ENCODE data around the gene LAT.
"Not testable (repeated sequence)": the region's sequence is repeated elsewhere in the genome, so short reads cannot be mapped to it uniquely, and the experiment has no call there.

Gene LAT

GRCh38 chr16:28984619-28985135 is at the start of gene LAT:
TSS of gene LAT (plus strand) at chr16:28985052. CDS start at chr16:28985418, 366 bp downstream.
- no peak for DNase-seq

GRCh38 chr16:28935346-28935745 is 49.5 kb upstream of the LAT start:
- no peak for DNase-seq

- DNase-seq = no peak
Observed at GRCh38 chr16:28935924-28936783, 48.7 kb upstream of the LAT start.

- DNase-seq = no peak
Observed at GRCh38 chr16:28936784-28937155, 48.1 kb upstream of the LAT start.

- DNase-seq = no peak
Observed at GRCh38 chr16:28937222-28937876, 47.5 kb upstream of the LAT start.

- no peak for DNase-seq
Observed at GRCh38 chr16:28938721-28939120, 46.1 kb upstream of the LAT start.

- not testable (repeated sequence) for DNase-seq
Observed at GRCh38 chr16:28939825-28940224, 45.0 kb upstream of the LAT start.

- no peak for DNase-seq
Observed at GRCh38 chr16:28943281-28943680, 41.6 kb upstream of the LAT start.

GRCh38 chr16:28946681-28947080 is 38.2 kb upstream of the LAT start:
- DNase-seq = no peak

- DNase-seq = peak; percentile 100
Observed at GRCh38 chr16:28950648-28951409, 34.0 kb upstream of the LAT start, which contains the start of gene NFATC2IP. TSS of gene NFATC2IP (plus strand) at chr16:28950937. CDS start at chr16:28951012, 75 bp downstream.

- DNase-seq = no peak
Observed at GRCh38 chr16:28951410-28951943, 33.4 kb upstream of the LAT start.

GRCh38 chr16:28958216-28958615 is 26.6 kb upstream of the LAT start:
- no peak for DNase-seq

- DNase-seq = no peak
Observed at GRCh38 chr16:28958836-28959235, 26.0 kb upstream of the LAT start.

GRCh38 chr16:28964072-28964471 is 20.8 kb upstream of the LAT start:
- no peak for DNase-seq

- DNase-seq = no peak
Observed at GRCh38 chr16:28964496-28964895, 20.4 kb upstream of the LAT start.

- no peak for DNase-seq
Observed at GRCh38 chr16:28967156-28967555, 17.7 kb upstream of the LAT start.

GRCh38 chr16:28969696-28970095 is 15.2 kb upstream of the LAT start:
- not testable (repeated sequence) for DNase-seq

- DNase-seq = peak; percentile 40
Observed at GRCh38 chr16:28974007-28974436, 10.8 kb upstream of the LAT start.

- DNase-seq = peak; percentile 90
Observed at GRCh38 chr16:28974437-28975157, 10.3 kb upstream of the LAT start, which contains the start of gene SPNS1. TSS of gene SPNS1 (plus strand) at chr16:28974778. CDS start at chr16:28975152, 374 bp downstream.

- no peak for DNase-seq
Observed at GRCh38 chr16:28975158-28975599, 9.7 kb upstream of the LAT start.

- no peak for DNase-seq
Observed at GRCh38 chr16:28977703-28978662, 6.9 kb upstream of the LAT start.

Measured in DMS 273 treated with DMSO at 0.1 percent for 48 hours (cell line).